Kidney epithelial cell (primary cell): ENCODE data around the gene STARD5. TPM values are rescaled to one million over a fixed set of nuclear protein-coding genes. Genes with fewer than 3 reads are reported as not detected.

Experiments
- DNase-seq: peaks from one replicate; pipeline ENCODE4 v3.0.0-alpha.2; 2010; ENCODE audit warnings: low read depth
- H3K27me3 ChIP-seq: 2 replicates; pipeline ENCODE4 v1.6.0; 2011; ENCODE audit warnings: low read length; ENCODE audit not compliant: control insufficient read depth, insufficient read depth
- H3K36me3 ChIP-seq: 2 replicates; pipeline ENCODE4 v1.5.1; 2011; ENCODE audit warnings: low read length; ENCODE audit not compliant: control insufficient read depth, insufficient read depth
- H3K4me3 ChIP-seq: 2 replicates; pipeline ENCODE4 v1.5.1; 2011; ENCODE audit warnings: low read depth, mild to moderate bottlenecking, control low read depth, low read length
- CTCF ChIP-seq: IDR thresholded peaks from 2 replicates; pipeline ENCODE4 v1.5.1; 2011; ENCODE audit warnings: mild to moderate bottlenecking, moderate library complexity, low read length, control low read depth, inconsistent platforms; ENCODE audit not compliant: insufficient read depth, poor library complexity, severe bottlenecking
- total RNA-seq: library from RNA; depleted of rRNA; stranded (reverse); fragments of >200 nt; gene quantifications from 2 replicates; pipeline ENCODE4 v1.2.3, GENCODE V29; 2015

STARD5 gene
- total RNA-seq, 1 donor from 2014 or later = 1.2 TPM

- no peaks in the 10 kb centered on the region for H3K27me3 ChIP-seq
- no peak for DNase-seq
- H3K4me3 ChIP-seq = no peak overlapping the region
- no peak for TF ChIP-seq CTCF
- H3K36me3 ChIP-seq = no peaks in the 10 kb centered on the region
Measured at GRCh38 chr15:81362790-81363189, 38.8 kb upstream of the STARD5 start.

- Histone ChIP-seq H3K36me3 (no peaks in the 10 kb centered on the region), H3K4me3 (no peak overlapping the region), H3K27me3 (no peaks in the 10 kb centered on the region)
- no peak for DNase-seq
- TF ChIP-seq CTCF = no peak
Measured at GRCh38 chr15:81361891-81362290, 38.0 kb upstream of the STARD5 start.

- no peak for DNase-seq
- no peak overlapping the region for H3K4me3 ChIP-seq
- TF ChIP-seq CTCF = no peak
- H3K27me3 ChIP-seq = no peaks in the 10 kb centered on the region
- H3K36me3 ChIP-seq = no peaks in the 10 kb centered on the region
Measured at GRCh38 chr15:81360491-81360890, 36.5 kb upstream of the STARD5 start.

GRCh38 chr15:81358248-81358647 is 34.3 kb upstream of the STARD5 start:
- DNase-seq = no peak
- Histone ChIP-seq H3K27me3 (no peaks in the 10 kb centered on the region), H3K4me3 (no peak overlapping the region), H3K36me3 (no peaks in the 10 kb centered on the region)
- TF ChIP-seq CTCF = no peak

- Histone ChIP-seq H3K36me3 (no peaks in the 10 kb centered on the region), H3K27me3 (no peaks in the 10 kb centered on the region), H3K4me3 (no peak overlapping the region)
- no peak for TF ChIP-seq CTCF
- no peak for DNase-seq
Measured at GRCh38 chr15:81357180-81357686, 33.3 kb upstream of the STARD5 start.

GRCh38 chr15:81356252-81356651 is 32.3 kb upstream of the STARD5 start:
- TF ChIP-seq CTCF = no peak
- no peaks in the 10 kb centered on the region for H3K27me3 ChIP-seq
- no peak overlapping the region for H3K4me3 ChIP-seq
- DNase-seq = no peak
- H3K36me3 ChIP-seq = no peaks in the 10 kb centered on the region
